DND-41 (cell line): ENCODE data around the gene TYMP.

Experiments
- ATAC-seq: fragments of 200-7000 bp; cut with Tn5 transposase; 3 replicates; pipeline ENCODE4 v1.9.1; 2021; ENCODE audit warnings: low read depth; ENCODE audit not compliant: insufficient read depth
- DNase-seq: peaks from one replicate; pipeline ENCODE4 v3.0.0-alpha.2; 2020
- H2AFZ ChIP-seq: 2 replicates; pipeline ENCODE4 v1.6.0; 2012; ENCODE audit warnings: low read depth, low read length
- H3K27ac ChIP-seq: 2 replicates; pipeline ENCODE4 v1.5.1; 2012; ENCODE audit warnings: low read length, inconsistent platforms
- H3K27me3 ChIP-seq: fragments of 200-600 bp; sonication (generic); 2 replicates; pipeline ENCODE4 v1.6.0; 2012; ENCODE audit warnings: low read length, mild to moderate bottlenecking, inconsistent platforms; ENCODE audit not compliant: insufficient read depth, poor library complexity
- H3K36me3 ChIP-seq: 2 replicates; pipeline ENCODE4 v1.5.1; 2012; ENCODE audit warnings: low read length, inconsistent platforms; ENCODE audit not compliant: insufficient read depth
- H3K4me1 ChIP-seq: 2 replicates; pipeline ENCODE4 v1.5.1; 2012; ENCODE audit warnings: mild to moderate bottlenecking, low read length; ENCODE audit not compliant: insufficient read depth
- H3K4me2 ChIP-seq: 2 replicates; pipeline ENCODE4 v1.6.0; 2012; ENCODE audit warnings: mild to moderate bottlenecking, moderate library complexity, low read length, inconsistent platforms; ENCODE audit not compliant: insufficient read depth
- H3K4me3 ChIP-seq, 2 experiments: fragments of 200-600 bp in 1 of 2; shearing (Covaris generic) in 1 of 2; 2 replicates each; pipeline ENCODE4 v1.5.1; 2012 to 2016; ENCODE audit warnings: inconsistent platforms in 2 of 2, low read length in 2 of 2, mild to moderate bottlenecking in 2 of 2, low read depth in 1 of 2, moderate library complexity in 1 of 2
- H3K79me2 ChIP-seq: 2 replicates; pipeline ENCODE4 v1.6.0; 2012; ENCODE audit warnings: low read length, inconsistent platforms; ENCODE audit not compliant: insufficient read depth
- H3K9ac ChIP-seq: 2 replicates; pipeline ENCODE4 v1.6.0; 2012; ENCODE audit warnings: low read depth, mild to moderate bottlenecking, inconsistent platforms, low read length, moderate library complexity
- H3K9me3 ChIP-seq: 2 replicates; pipeline ENCODE4 v1.5.1; 2012; ENCODE audit warnings: low read length, moderate library complexity, mild to moderate bottlenecking, inconsistent platforms; ENCODE audit not compliant: insufficient read depth, severe bottlenecking
- H4K20me1 ChIP-seq: 2 replicates; pipeline ENCODE4 v1.6.0; 2012; ENCODE audit warnings: low read length; ENCODE audit not compliant: insufficient read depth
- CTCF ChIP-seq: IDR thresholded peaks from 2 replicates; pipeline ENCODE4 v1.5.1; 2012; ENCODE audit warnings: borderline replicate concordance, low read length, moderate library complexity, mild to moderate bottlenecking; ENCODE audit not compliant: poor library complexity, severe bottlenecking; ENCODE audit errors: extremely low read depth
- EZH2 ChIP-seq: IDR thresholded peaks from 3 replicates; pipeline ENCODE4 v1.6.1; 2012; ENCODE audit warnings: borderline replicate concordance, low read depth, mild to moderate bottlenecking, moderate library complexity, low read length, inconsistent platforms; ENCODE audit not compliant: severe bottlenecking

Gene TYMP

DNA sequence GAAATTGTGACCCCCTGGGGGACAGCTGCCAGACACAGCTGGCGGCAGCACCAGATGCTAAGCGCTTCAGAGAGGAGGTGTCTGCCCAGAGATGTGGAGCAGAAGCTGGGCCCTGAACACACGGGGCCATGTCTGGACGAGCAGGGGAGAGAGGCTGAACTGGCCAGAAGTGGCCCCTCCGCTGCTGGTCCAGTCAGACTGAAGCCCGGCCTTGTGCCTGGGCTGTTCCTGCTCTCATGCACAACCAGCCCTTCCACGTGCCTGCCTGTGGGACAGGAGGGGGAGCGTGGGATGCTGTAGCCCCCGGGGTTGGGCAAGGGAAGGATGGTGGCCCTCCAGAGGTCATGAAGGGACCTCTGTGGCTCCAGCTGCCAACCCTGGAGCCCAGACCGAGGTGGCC is 46.7 kb downstream of the TYMP start:
- DNase-seq (no peak), ATAC-seq (no peak)
- Histone ChIP-seq H3K9me3 (no peaks in the 10 kb centered on the region), H3K79me2 (no peaks in the 10 kb centered on the region), H2AFZ (no peak overlapping the region), H3K4me1 (no peaks in the 10 kb centered on the region), H3K4me3 (no peak overlapping the region), H3K27ac (no peak overlapping the region), H3K27me3 (no peaks in the 10 kb centered on the region), H3K9ac (no peak overlapping the region), H4K20me1 (no peaks in the 10 kb centered on the region), H3K4me2 (no peak overlapping the region), H3K36me3 (no peaks in the 10 kb centered on the region)
- TF ChIP-seq EZH2 (no peak), CTCF (no peak)

DNA sequence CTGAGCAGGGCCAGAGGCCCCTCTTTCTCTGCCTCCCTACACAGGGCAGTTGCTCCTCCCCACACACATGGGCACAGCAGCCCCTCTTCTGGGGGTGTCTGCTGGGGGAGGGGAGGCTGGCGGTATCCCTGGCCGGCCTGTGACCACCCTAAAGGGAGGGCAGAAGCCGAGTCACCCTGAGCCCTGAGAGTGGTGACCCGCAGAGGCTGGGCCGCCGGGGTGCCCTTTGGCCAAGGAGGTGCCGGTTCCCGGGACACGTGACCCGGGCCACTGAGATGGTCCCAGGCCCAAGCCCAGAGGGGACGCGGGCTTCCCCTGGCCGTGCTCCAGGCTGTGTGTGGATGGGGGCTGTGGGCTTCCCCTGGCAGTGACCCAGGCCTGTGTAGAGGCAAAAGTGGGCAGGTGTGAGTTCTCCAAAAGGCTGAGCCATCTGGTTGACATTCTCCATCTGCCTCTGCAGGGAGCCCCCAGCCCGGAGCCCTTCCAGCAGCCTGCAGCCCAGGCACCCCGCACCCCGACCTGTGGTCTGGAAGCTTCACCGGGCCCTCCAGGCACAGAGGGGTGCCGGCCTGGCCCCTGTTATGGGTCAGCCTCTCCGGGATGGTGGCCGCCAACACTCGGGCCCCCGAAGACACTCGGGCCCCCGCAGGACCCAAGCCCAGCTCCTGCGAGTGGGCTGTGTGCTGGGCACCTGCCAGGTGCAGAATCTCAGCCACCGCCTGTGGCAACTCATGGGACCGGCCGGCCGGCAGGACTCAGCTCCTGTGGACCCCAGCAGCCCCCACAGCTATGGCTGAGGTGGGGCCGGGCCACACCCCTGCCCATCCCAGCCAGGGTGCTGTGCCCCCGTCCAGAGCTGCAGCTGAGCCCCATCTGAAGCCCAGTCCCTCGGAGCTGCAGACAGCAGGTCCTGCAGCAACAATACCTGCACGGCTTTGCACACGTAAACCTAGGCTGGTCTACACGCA is 47.4 kb downstream of the TYMP start:
- DNase-seq (no peak), ATAC-seq (no peak)
- Histone ChIP-seq H3K36me3 (no peaks in the 10 kb centered on the region), H3K4me1 (no peaks in the 10 kb centered on the region), H3K27ac (no peak overlapping the region), H3K79me2 (no peaks in the 10 kb centered on the region), H3K4me3 (no peak overlapping the region), H2AFZ (no peak overlapping the region), H3K9ac (no peak overlapping the region), H3K27me3 (no peaks in the 10 kb centered on the region), H3K9me3 (no peaks in the 10 kb centered on the region), H3K4me2 (no peak overlapping the region), H4K20me1 (no peaks in the 10 kb centered on the region)
- no peak for TF ChIP-seq EZH2
- no peak for TF ChIP-seq CTCF

GRCh38 chr22:50481440-50482106 is 48.2 kb downstream of the TYMP start, which contains the start of gene ADM2:
ADM2 (plus strand) TSS chr22:50481543; CDS start chr22:50481848, 305 bp downstream.
- H3K9me3 ChIP-seq, result no peaks in the 10 kb centered on the region
- H3K9ac ChIP-seq, result no peak within 1 kb of the TSS
- no peaks in the 10 kb centered on the region for H3K27me3 ChIP-seq
- H3K27ac ChIP-seq, result no peak within 1 kb of the TSS
- TF ChIP-seq EZH2 (no peak), CTCF (no peak)
- DNase-seq (no peak), ATAC-seq (no peak)
- H4K20me1 ChIP-seq, result no peaks in the 10 kb centered on the region
- no peak within 1 kb of the TSS for H3K4me2 ChIP-seq
- H3K4me1 ChIP-seq, result peaks cover 5% of the 10 kb centered on the region
- H3K4me3 ChIP-seq, result no peak within 1 kb of the TSS
- H3K79me2 ChIP-seq, result no peaks in the 10 kb centered on the region
- H2AFZ ChIP-seq, result no peak within 1 kb of the TSS
- no peaks in the 10 kb centered on the region for H3K36me3 ChIP-seq
